SK-N-SH treated with all-trans-retinoic acid at 6 μM for 48 hours (cell line): ENCODE measurements around the gene XDH.

Source experiments
- ATAC-seq: fragments of 200-7000 bp; cut with Tn5 transposase; 3 replicates; pipeline ENCODE4 v1.9.1; 2020; ENCODE audit warnings: mild to moderate bottlenecking, moderate library complexity
- ARNTL ChIP-seq: fragments of 450-650 bp; formaldehyde crosslinking; IDR thresholded peaks from 2 replicates; pipeline ENCODE4 v1.5.0; 2020; ENCODE audit warnings: low read depth, mild to moderate bottlenecking, moderate library complexity, borderline replicate concordance
- BACH2 ChIP-seq: fragments of 250-450 bp; sonication (Bioruptor Pico); IDR thresholded peaks from 2 replicates; pipeline ENCODE4 v1.9.0; 2021; ENCODE audit warnings: mild to moderate bottlenecking, borderline replicate concordance
- CREB5 ChIP-seq: fragments of 250-450 bp; sonication (Bioruptor Pico); IDR thresholded peaks from 2 replicates; pipeline ENCODE4 v1.5.1; 2020; ENCODE audit warnings: low read depth, mild to moderate bottlenecking, moderate library complexity
- CSDC2 ChIP-seq: fragments of 250-450 bp; sonication (Bioruptor Pico); IDR thresholded peaks from 2 replicates; pipeline ENCODE4 v1.5.0; 2020; ENCODE audit warnings: mild to moderate bottlenecking, moderate library complexity
- ESRRG ChIP-seq: fragments of 250-450 bp; sonication (Bioruptor Pico); IDR thresholded peaks from 2 replicates; pipeline ENCODE4 v1.6.1; 2021; ENCODE audit warnings: mild to moderate bottlenecking
- GLIS3 ChIP-seq: fragments of 250-450 bp; sonication (Bioruptor Pico); IDR thresholded peaks from 2 replicates; pipeline ENCODE4 v1.5.0; 2020; ENCODE audit warnings: mild to moderate bottlenecking, moderate library complexity
- ISL1 ChIP-seq: fragments of 250-450 bp; sonication (Bioruptor Pico); IDR thresholded peaks from 2 replicates; pipeline ENCODE4 v2.1.2; 2022; ENCODE audit warnings: mild to moderate bottlenecking, moderate library complexity
- PATZ1 ChIP-seq: fragments of 250-450 bp; sonication (Bioruptor Pico); IDR thresholded peaks from 2 replicates; pipeline ENCODE4 v1.8.0; 2020; ENCODE audit warnings: mild to moderate bottlenecking, moderate library complexity, borderline replicate concordance
- POU6F1 ChIP-seq: fragments of 250-450 bp; sonication (Bioruptor Pico); IDR thresholded peaks from 2 replicates; pipeline ENCODE4 v1.8.0; 2021; ENCODE audit warnings: low read depth, mild to moderate bottlenecking, moderate library complexity, borderline replicate concordance
- PPARA ChIP-seq: fragments of 250-450 bp; sonication (Bioruptor Pico); IDR thresholded peaks from 2 replicates; pipeline ENCODE4 v1.5.0; 2020; ENCODE audit warnings: mild to moderate bottlenecking, borderline replicate concordance
- RARB ChIP-seq: fragments of 250-450 bp; sonication (Bioruptor Pico); IDR thresholded peaks from 2 replicates; pipeline ENCODE4 v1.8.0; 2021; ENCODE audit warnings: mild to moderate bottlenecking, moderate library complexity
- TCF4 ChIP-seq: fragments of 250-450 bp; sonication (Bioruptor Pico); IDR thresholded peaks from 2 replicates; pipeline ENCODE4 v1.8.0; 2021; ENCODE audit warnings: mild to moderate bottlenecking, moderate library complexity, borderline replicate concordance
- TOX ChIP-seq: fragments of 250-450 bp; sonication (Bioruptor Pico); IDR thresholded peaks from 2 replicates; pipeline ENCODE4 v1.8.0; 2021; ENCODE audit warnings: mild to moderate bottlenecking, moderate library complexity, borderline replicate concordance
- ZC3H10 ChIP-seq: fragments of 250-450 bp; sonication (Bioruptor Pico); IDR thresholded peaks from 2 replicates; pipeline ENCODE4 v1.5.1; 2021; ENCODE audit warnings: mild to moderate bottlenecking, moderate library complexity
- ZFP3 ChIP-seq: fragments of 250-450 bp; sonication (Bioruptor Pico); IDR thresholded peaks from 2 replicates; pipeline ENCODE4 v1.5.0; 2020; ENCODE audit warnings: mild to moderate bottlenecking, moderate library complexity
- ZNF70 ChIP-seq: fragments of 450-650 bp; formaldehyde crosslinking; IDR thresholded peaks from 2 replicates; pipeline ENCODE4 v1.5.0; 2020; ENCODE audit warnings: mild to moderate bottlenecking, moderate library complexity
- ZNF8 ChIP-seq: fragments of 450-650 bp; formaldehyde crosslinking; IDR thresholded peaks from 2 replicates; pipeline ENCODE4 v1.5.0; 2020; ENCODE audit warnings: mild to moderate bottlenecking, moderate library complexity
- TF ChIP-seq, protein P1 (sequence below): fragments of 250-450 bp; sonication (Bioruptor Pico); IDR thresholded peaks from 2 replicates; pipeline ENCODE4 v1.5.0; 2020; ENCODE audit warnings: mild to moderate bottlenecking, moderate library complexity
- TF ChIP-seq, protein P2 (sequence below): fragments of 250-450 bp; sonication (Bioruptor Pico); IDR thresholded peaks from 2 replicates; pipeline ENCODE4 v1.5.1; 2021; ENCODE audit warnings: mild to moderate bottlenecking, moderate library complexity

XDH gene

GRCh38 chr2:31404827-31405226 is 9.7 kb downstream of the XDH start (continued):
- TF ChIP-seq CREB5 (no peak), ISL1 (CRISPR knock-in tag) (no peak)
- TF ChIP-seq, all 23 proteins: peak for 0

- no peak for ATAC-seq
- no peak for TF ChIP-seq PATZ1 (CRISPR knock-in tag)
- TF ChIP-seq CSDC2 (CRISPR knock-in tag), result no peak
- no peak for TF ChIP-seq PPARA (CRISPR knock-in tag)
- TF ChIP-seq BACH2 (CRISPR knock-in tag), result no peak
- no peak for TF ChIP-seq GLIS3 (CRISPR knock-in tag)
- TF ChIP-seq TCF4 (CRISPR knock-in tag), result no peak
- no peak for TF ChIP-seq ZC3H10 (CRISPR knock-in tag)
- no peak for TF ChIP-seq ESRRG (CRISPR knock-in tag)
- TF ChIP-seq ZFP3 (CRISPR knock-in tag), result no peak
- TF ChIP-seq RARB (CRISPR knock-in tag), result no peak
- TF ChIP-seq ZNF8 (CRISPR knock-in tag), result no peak
- no peak for TF ChIP-seq ZNF70 (CRISPR knock-in tag)
- TF ChIP-seq ISL1 (CRISPR knock-in tag), result no peak
- TF ChIP-seq POU6F1, result no peak
- TF ChIP-seq ARNTL (CRISPR knock-in tag), result no peak
- TF ChIP-seq TOX, result no peak
These were observed 10.2 kb downstream of the XDH start for GRCh38 chr2:31404302-31404701.

- TF ChIP-seq ZC3H10 (CRISPR knock-in tag), result no peak
- TF ChIP-seq, protein P1, sequence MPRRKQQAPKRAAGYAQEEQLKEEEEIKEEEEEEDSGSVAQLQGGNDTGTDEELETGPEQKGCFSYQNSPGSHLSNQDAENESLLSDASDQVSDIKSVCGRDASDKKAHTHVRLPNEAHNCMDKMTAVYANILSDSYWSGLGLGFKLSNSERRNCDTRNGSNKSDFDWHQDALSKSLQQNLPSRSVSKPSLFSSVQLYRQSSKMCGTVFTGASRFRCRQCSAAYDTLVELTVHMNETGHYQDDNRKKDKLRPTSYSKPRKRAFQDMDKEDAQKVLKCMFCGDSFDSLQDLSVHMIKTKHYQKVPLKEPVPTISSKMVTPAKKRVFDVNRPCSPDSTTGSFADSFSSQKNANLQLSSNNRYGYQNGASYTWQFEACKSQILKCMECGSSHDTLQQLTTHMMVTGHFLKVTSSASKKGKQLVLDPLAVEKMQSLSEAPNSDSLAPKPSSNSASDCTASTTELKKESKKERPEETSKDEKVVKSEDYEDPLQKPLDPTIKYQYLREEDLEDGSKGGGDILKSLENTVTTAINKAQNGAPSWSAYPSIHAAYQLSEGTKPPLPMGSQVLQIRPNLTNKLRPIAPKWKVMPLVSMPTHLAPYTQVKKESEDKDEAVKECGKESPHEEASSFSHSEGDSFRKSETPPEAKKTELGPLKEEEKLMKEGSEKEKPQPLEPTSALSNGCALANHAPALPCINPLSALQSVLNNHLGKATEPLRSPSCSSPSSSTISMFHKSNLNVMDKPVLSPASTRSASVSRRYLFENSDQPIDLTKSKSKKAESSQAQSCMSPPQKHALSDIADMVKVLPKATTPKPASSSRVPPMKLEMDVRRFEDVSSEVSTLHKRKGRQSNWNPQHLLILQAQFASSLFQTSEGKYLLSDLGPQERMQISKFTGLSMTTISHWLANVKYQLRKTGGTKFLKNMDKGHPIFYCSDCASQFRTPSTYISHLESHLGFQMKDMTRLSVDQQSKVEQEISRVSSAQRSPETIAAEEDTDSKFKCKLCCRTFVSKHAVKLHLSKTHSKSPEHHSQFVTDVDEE (CRISPR knock-in tag), result no peak
- no peak for TF ChIP-seq TCF4 (CRISPR knock-in tag)
- peak; percentile 92 for TF ChIP-seq ZFP3 (CRISPR knock-in tag)
- TF ChIP-seq ESRRG (CRISPR knock-in tag), result no peak
- TF ChIP-seq GLIS3 (CRISPR knock-in tag), result no peak
- TF ChIP-seq, protein P2, sequence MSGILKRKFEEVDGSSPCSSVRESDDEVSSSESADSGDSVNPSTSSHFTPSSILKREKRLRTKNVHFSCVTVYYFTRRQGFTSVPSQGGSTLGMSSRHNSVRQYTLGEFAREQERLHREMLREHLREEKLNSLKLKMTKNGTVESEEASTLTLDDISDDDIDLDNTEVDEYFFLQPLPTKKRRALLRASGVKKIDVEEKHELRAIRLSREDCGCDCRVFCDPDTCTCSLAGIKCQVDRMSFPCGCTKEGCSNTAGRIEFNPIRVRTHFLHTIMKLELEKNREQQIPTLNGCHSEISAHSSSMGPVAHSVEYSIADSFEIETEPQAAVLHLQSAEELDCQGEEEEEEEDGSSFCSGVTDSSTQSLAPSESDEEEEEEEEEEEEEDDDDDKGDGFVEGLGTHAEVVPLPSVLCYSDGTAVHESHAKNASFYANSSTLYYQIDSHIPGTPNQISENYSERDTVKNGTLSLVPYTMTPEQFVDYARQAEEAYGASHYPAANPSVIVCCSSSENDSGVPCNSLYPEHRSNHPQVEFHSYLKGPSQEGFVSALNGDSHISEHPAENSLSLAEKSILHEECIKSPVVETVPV (CRISPR knock-in tag), result no peak
- ATAC-seq, result no peak
These were observed 12.2 kb downstream of the XDH start for GRCh38 chr2:31402388-31402787.

DNA sequence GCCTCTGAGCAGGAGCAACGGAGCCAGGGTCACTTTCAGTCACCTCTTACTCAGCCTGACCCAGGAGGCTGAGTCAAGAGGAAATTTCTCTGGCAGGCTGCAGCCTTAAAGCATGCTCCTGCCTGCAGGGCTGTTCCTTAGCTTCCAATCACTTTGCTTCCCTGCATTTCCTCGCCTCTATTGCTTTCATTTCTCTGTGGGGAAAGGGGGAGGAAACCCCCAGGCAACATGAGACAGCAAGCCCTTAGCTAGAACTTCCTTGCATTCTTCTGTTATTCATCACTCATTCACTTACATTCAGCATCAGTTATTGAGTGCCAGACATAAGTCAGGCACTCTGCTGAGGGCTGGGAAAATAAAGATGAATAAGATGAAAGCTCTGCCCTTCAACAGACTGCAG is 13.0 kb downstream of the XDH start:
- TF ChIP-seq ISL1 (CRISPR knock-in tag) (peak; percentile 78), POU6F1 (no peak)
- peak; percentile 95 for ATAC-seq
